Gastroesophageal sphincter (tissue), 4 donors: ENCODE data around the gene PRRX2. TPM values are rescaled to one million over a fixed set of nuclear protein-coding genes. Genes with fewer than 3 reads are reported as not detected.
A peak's percentile ranks its signal among the peaks of the same experiment; 100 is the strongest.

Source experiments
- ATAC-seq: fragments of 150-250 bp; one replicate; pipeline ENCODE4 v1.9.1; 2016; ENCODE audit warnings: mild to moderate bottlenecking, moderate library complexity
- H3K27ac ChIP-seq, 4 donors: fragments of 200-600 bp; sonication (generic) in 3 of 4; 1 replicate in 3 of 4; 2 replicates in 1 of 4; pipeline ENCODE4 v1.5.1; 2016 to 2019
- H3K27me3 ChIP-seq: fragments of 200-600 bp; sonication (generic); one replicate; pipeline ENCODE4 v1.5.1; 2019
- H3K36me3 ChIP-seq, 2 donors: fragments of 200-600 bp; sonication (generic); one replicate each; pipeline ENCODE4 v1.5.1; 2019; ENCODE audit warnings: control low read depth in 1 of 2
- H3K4me1 ChIP-seq, 3 donors: fragments of 200-600 bp; sonication (generic); 1 replicate in 2 of 3; 2 replicates in 1 of 3; pipeline ENCODE4 v1.5.1; 2016 to 2019; ENCODE audit warnings: control low read depth in 2 of 3
- H3K4me3 ChIP-seq, 2 donors: fragments of 200-600 bp; sonication (generic); one replicate each; pipeline ENCODE4 v1.5.1; 2019; ENCODE audit warnings: mild to moderate bottlenecking in 1 of 2, moderate library complexity in 1 of 2
- H3K9me3 ChIP-seq, 3 donors: fragments of 200-600 bp; sonication (generic); one replicate each; pipeline ENCODE4 v1.5.1; 2017 to 2019; ENCODE audit warnings: control low read depth in 2 of 3
- EP300 ChIP-seq: sonication (generic); formaldehyde crosslinking; IDR thresholded peaks from one replicate; pipeline ENCODE4 v1.6.1; 2017; ENCODE audit warnings: antibody characterized with exemption, mild to moderate bottlenecking
- POLR2A ChIP-seq, 2 donors: fragments of 450-650 bp; IDR thresholded peaks; one replicate each; pipeline ENCODE4 v1.6.1; 2017; ENCODE audit warnings: antibody characterized with exemption in 2 of 2, mild to moderate bottlenecking in 2 of 2, moderate library complexity in 1 of 2
- POLR2AphosphoS5 ChIP-seq: sonication (generic); formaldehyde crosslinking; IDR thresholded peaks from one replicate; pipeline ENCODE4 v1.6.1; 2017; ENCODE audit warnings: antibody characterized with exemption
- WGBS, 2 donors: methylation state at CpG; one replicate each; pipeline ENCODE4 v1.1.5; 2018; ENCODE audit warnings: low coverage in 1 of 2; 5-methylcytosine and 5-hydroxymethylcytosine counted together
- total RNA-seq, 4 donors: library from RNA; depleted of rRNA; stranded (reverse); fragments of >200 nt; gene quantifications; one replicate each; pipeline ENCODE4 v1.1.0, GENCODE V29; 2016
- TF ChIP-seq, protein P1 (sequence below), 4 experiments: fragments of 200-600 bp in 2 of 4; fragments of 450-650 bp in 2 of 4; sonication (generic) in 1 of 4; IDR thresholded peaks; one replicate each; pipeline ENCODE4 v1.5.1; 2017 to 2019; ENCODE audit warnings: antibody characterized with exemption in 4 of 4, mild to moderate bottlenecking in 2 of 4, moderate library complexity in 2 of 4

PRRX2 gene
- total RNA-seq = 10 to 100 TPM in 1 of 4 donors, 1 to 10 TPM in 2, under 1 TPM in 1; 0.93 to 12.1 (median 7.1) TPM

DNA sequence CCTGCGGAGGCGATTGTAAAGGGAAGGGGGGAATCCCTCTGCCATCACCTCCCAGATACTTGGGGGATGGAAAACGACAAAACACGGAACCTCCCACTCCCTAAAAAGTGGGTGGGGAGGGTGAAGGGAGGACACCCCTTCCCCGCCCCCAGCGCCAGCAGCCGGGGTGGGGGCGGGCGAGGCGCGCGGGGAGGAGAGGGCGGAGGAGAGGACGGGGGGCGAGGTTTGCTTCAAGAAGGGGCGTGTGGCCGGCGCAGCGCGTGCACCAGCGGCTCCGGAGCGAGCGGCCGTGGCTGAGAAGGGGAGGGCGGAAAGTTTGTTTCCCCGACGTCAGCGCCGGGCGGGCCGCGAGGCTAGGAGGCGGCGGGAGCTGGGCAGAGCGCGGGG is at the start of gene PRRX2:
TSS of gene PRRX2 (plus strand) at position 259 of the 387 bp plus-strand sequence. CDS start 221 bp downstream, outside the sequence.
- TF ChIP-seq POLR2AphosphoS5 (no peak), POLR2A (IDR thresholded peaks at IDR 0.05) (no peak), EP300 (no peak)
- TF ChIP-seq, protein P1, sequence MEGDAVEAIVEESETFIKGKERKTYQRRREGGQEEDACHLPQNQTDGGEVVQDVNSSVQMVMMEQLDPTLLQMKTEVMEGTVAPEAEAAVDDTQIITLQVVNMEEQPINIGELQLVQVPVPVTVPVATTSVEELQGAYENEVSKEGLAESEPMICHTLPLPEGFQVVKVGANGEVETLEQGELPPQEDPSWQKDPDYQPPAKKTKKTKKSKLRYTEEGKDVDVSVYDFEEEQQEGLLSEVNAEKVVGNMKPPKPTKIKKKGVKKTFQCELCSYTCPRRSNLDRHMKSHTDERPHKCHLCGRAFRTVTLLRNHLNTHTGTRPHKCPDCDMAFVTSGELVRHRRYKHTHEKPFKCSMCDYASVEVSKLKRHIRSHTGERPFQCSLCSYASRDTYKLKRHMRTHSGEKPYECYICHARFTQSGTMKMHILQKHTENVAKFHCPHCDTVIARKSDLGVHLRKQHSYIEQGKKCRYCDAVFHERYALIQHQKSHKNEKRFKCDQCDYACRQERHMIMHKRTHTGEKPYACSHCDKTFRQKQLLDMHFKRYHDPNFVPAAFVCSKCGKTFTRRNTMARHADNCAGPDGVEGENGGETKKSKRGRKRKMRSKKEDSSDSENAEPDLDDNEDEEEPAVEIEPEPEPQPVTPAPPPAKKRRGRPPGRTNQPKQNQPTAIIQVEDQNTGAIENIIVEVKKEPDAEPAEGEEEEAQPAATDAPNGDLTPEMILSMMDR (IDR thresholded peaks at IDR 0.05) = no peak
- H3K27ac ChIP-seq = peak within 1 kb of the TSS in 2 of 4 donors; percentile 54 to 64
- H3K9me3 ChIP-seq = no peaks in the 10 kb centered on the region
- H3K4me1 ChIP-seq = peaks cover 0 to 23% (median 9%) of the 10 kb centered on the region in 3 donors
- no peaks in the 10 kb centered on the region for H3K36me3 ChIP-seq
- peak within 1 kb of the TSS; percentile 10 to 55 for H3K4me3 ChIP-seq
- WGBS, 2 donors = 0% methylated on average over 1 to 4 of the region's 37 CpGs
- peaks cover 49% of the 10 kb centered on the region for H3K27me3 ChIP-seq
- ATAC-seq = peak; percentile 65

DNA sequence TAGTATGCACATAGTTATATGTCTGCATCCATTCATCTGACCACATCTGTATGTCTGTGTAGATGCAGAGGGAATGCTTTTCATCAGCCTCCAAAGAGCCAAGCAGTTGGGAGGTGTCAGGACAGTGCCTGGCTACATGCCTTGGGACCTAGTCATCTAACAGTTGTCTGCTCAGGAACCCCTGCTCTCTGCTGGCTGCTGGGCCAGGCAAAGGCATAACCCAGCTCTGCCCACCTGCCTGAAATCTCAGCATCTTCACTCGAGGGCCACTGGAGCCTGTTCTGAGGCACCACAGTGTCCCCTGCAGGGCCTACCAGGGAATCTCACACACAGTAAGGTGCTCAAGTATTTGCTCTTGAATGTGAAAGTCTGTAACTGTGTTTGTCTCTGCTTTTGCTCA is 48.3 kb upstream of the PRRX2 start:
- no peak overlapping the region for H3K27ac ChIP-seq
- no peak for TF ChIP-seq POLR2A (IDR thresholded peaks at IDR 0.05)
- TF ChIP-seq POLR2AphosphoS5 = no peak
- TF ChIP-seq, protein P1 (IDR thresholded peaks at IDR 0.05) = peak in 1 of 4 experiments; percentile 21
- WGBS, 2 donors = 0% methylated on average over 1 of the region's 1 CpG
- H3K36me3 ChIP-seq = no peaks in the 10 kb centered on the region
- no peaks in the 10 kb centered on the region for H3K9me3 ChIP-seq
- no peak overlapping the region for H3K4me3 ChIP-seq
- peaks cover 10% of the 10 kb centered on the region for H3K27me3 ChIP-seq
- peaks cover 0 to 19% (median 9%) of the 10 kb centered on the region in 3 donors for H3K4me1 ChIP-seq
- ATAC-seq = no peak

DNA sequence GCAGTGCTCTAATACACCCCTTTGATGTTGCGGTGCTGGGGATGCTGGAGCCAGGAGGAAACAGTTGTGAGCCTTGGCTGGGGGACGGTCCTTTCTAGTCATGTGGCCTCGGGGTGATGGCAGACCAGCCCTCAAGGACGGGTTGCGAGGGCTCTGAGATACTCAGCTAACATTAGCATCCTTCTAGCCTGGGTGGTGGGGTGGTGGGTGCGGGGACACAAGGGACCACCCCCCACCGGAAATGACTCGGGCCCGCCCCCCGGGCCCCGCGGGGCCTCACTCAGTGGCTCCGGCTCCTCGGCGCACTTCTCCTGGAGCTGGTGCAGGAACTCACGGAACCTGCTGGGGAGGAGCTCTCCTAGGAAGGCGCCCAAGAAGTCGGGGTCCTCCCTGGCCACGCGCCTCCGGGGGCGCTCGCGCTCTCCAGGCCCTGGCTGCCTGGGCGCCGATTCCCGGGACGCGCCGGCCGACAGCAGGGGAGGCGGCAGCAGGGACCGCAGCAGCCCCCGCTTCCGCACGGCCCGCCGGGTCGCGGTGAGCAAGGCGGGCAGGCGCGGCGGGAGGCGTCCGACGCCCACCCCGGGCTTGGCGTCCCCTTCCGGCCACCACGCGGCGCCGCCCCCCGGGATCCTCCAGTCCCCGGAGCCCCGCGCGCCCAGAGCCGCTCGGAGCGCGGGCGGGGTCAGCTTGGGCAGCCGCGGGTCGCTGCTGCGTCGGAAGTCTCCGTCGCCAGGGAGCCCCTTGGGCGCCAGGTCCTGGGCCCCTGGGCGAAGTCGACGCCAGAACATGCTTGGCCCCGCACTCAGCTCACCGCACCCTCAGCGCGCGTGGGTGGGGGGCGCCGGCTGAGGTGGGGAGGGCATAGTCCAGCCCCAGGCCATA is 45.4 kb upstream of the PRRX2 start:
- ATAC-seq = peak; percentile 54
- peaks cover 0 to 30% (median 9%) of the 10 kb centered on the region in 3 donors for H3K4me1 ChIP-seq
- no peaks in the 10 kb centered on the region for H3K9me3 ChIP-seq
- H3K27me3 ChIP-seq = peaks cover 10% of the 10 kb centered on the region
- H3K36me3 ChIP-seq = no peaks in the 10 kb centered on the region
- TF ChIP-seq POLR2AphosphoS5 = no peak
- TF ChIP-seq, protein P1 (IDR thresholded peaks at IDR 0.05) = peak in 2 of 4 experiments; percentile 11 to 15
- peak overlapping the region; percentile 25 to 68 for H3K4me3 ChIP-seq
- H3K27ac ChIP-seq = peak overlapping the region in 3 of 4 donors; percentile 37 to 77 (median 55)
- WGBS, 2 donors = no CpG with 5 or more reads among the region's 82 CpGs

DNA sequence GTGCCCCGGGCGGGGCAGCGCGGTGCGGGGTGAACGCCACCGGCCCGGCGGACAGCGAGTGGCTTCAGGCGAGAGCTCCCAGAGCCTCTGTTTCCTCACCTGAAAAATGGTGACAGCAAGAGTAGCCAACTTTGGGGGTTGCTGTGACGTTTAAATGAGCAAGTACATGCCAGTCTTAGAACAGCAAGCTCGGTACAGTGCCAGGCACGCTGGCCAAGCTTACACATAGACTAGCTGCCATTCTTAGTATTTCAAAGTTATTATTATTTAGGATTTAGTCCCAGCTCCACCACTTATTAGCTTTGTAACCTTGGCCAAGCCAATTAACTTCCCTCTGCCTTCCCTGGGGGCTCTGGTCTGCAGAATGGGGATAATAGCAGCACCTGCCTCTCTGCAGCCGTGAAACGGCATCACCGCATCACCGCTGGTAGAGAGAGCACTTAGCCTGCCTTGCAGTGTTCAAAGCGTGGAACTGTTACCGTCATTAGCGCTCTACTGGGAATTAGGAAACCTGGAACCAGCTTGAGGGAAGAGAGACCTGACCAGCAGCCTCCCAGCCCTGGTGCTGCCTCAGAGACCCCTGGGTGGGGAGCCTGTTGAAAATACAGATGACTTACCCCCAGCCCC is 44.7 kb upstream of the PRRX2 start, which contains the start of gene C9orf50:
TSS of gene C9orf50 (minus strand) at position 433 of the 627 bp plus-strand sequence. CDS start 527 bp downstream, outside the sequence.
- no peak for ATAC-seq
- WGBS, 2 donors = 8 to 14% methylated on average over 2 to 3 of the region's 21 CpGs
- H3K27ac ChIP-seq = peak within 1 kb of the TSS in 3 of 4 donors; percentile 37 to 77 (median 55)
- H3K4me1 ChIP-seq = peaks cover 0 to 38% (median 9%) of the 10 kb centered on the region in 3 donors
- H3K9me3 ChIP-seq = no peaks in the 10 kb centered on the region
- peaks cover 10% of the 10 kb centered on the region for H3K27me3 ChIP-seq
- no peaks in the 10 kb centered on the region for H3K36me3 ChIP-seq
- peak within 1 kb of the TSS; percentile 25 to 68 for H3K4me3 ChIP-seq
- TF ChIP-seq, protein P1 (IDR thresholded peaks at IDR 0.05) = no peak
- no peak for TF ChIP-seq POLR2A (IDR thresholded peaks at IDR 0.05)
- TF ChIP-seq EP300 = no peak
- no peak for TF ChIP-seq POLR2AphosphoS5
